ENCODE measurements around the gene CLDN11.

DNA sequence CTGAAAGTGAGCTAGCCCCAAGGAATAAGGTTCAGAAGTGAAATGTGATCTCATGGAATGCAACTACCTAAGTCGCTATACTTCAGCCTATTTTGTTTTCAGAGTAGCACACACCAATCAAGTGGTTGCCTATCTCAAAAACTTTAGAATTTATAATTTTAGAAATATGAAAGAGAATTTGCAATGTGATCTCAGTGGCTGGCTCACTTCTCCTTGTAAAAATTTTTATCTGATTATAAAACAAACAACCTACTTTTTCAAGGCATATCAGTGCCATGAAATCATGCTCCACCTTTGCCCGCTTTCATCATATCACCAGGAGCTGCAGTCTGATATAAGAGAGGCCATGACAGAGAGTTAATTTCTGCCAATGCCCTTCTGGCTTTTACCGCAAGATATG lies 47.3 kb downstream of the CLDN11 start:
- TF ChIP-seq, protein P1, sequence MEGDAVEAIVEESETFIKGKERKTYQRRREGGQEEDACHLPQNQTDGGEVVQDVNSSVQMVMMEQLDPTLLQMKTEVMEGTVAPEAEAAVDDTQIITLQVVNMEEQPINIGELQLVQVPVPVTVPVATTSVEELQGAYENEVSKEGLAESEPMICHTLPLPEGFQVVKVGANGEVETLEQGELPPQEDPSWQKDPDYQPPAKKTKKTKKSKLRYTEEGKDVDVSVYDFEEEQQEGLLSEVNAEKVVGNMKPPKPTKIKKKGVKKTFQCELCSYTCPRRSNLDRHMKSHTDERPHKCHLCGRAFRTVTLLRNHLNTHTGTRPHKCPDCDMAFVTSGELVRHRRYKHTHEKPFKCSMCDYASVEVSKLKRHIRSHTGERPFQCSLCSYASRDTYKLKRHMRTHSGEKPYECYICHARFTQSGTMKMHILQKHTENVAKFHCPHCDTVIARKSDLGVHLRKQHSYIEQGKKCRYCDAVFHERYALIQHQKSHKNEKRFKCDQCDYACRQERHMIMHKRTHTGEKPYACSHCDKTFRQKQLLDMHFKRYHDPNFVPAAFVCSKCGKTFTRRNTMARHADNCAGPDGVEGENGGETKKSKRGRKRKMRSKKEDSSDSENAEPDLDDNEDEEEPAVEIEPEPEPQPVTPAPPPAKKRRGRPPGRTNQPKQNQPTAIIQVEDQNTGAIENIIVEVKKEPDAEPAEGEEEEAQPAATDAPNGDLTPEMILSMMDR (conservative IDR thresholded peaks at IDR 0.05 in 1 of 2, IDR thresholded peaks at IDR 0.05 in 1 of 2; ENCODE audit: extremely low read depth in 1 of 2, insufficient read depth in 1 of 2, low read depth in 1 of 2, low read length in 2 of 2) = no peak
- TF ChIP-seq EZH2 (IDR thresholded peaks at IDR 0.05; ENCODE audit: borderline replicate concordance, low read length) = no peak
